ENCODE data around the gene TENT4B. TPM values are rescaled to one million over a fixed set of nuclear protein-coding genes. Genes with fewer than 3 reads are reported as not detected.

The TENT4B gene
- total RNA-seq, 2 experiments from 2014 or later, result 5.8 to 8.8 TPM

- no peaks in the 10 kb centered on the region for H3K9me2 ChIP-seq (ENCODE audit: insufficient read depth, low read length)
- TF ChIP-seq CTCF (conservative IDR thresholded peaks at IDR 0.05; ENCODE audit: low read length), result peak; percentile 53
- TF ChIP-seq EZH2phosphoT487 (IDR thresholded peaks at IDR 0.05; ENCODE audit: borderline replicate concordance, low read depth, low read length), result no peak
- no peaks in the 10 kb centered on the region for H4K20me1 ChIP-seq (ENCODE audit: insufficient read depth, low read length)
- no TSS peak for BruUV-seq (replicated peaks)
- H3K4me1 ChIP-seq (ENCODE audit: insufficient read depth, low read length, poor library complexity, severe bottlenecking), result no peaks in the 10 kb centered on the region
- H3K4me3 ChIP-seq (ENCODE audit: low read depth, low read length, poor library complexity, severe bottlenecking), result no peak overlapping the region
- no peaks in the 10 kb centered on the region for H3K79me2 ChIP-seq (ENCODE audit: insufficient read depth, low read depth, low read length)
- H3K9me3 ChIP-seq (ENCODE audit: low read length), result no peaks in the 10 kb centered on the region
- ChIA-PET POLR2A (interaction anchor here (0.6 to 1.0 kb wide), 2 partner anchors 75 to 119 kb away, joined by 3 read pairs; no protein-coding TSS in a partner anchor), CTCF (ENCODE audit: unreplicated experiment) (no interaction called here)
- H3K4me2 ChIP-seq (ENCODE audit: low read length), result no peak overlapping the region
- intact Hi-C loops (cut with micrococcal nuclease; ENCODE audit: unreplicated experiment), result no loop called here
- H2AFZ ChIP-seq (ENCODE audit: low read length), result no peak overlapping the region
- H3K36me3 ChIP-seq (ENCODE audit: insufficient read depth, low read length), result no peaks in the 10 kb centered on the region
- DNase-seq (ENCODE audit: low spot score), result no peak
- H3K27ac ChIP-seq (ENCODE audit: low read depth, low read length, poor library complexity, severe bottlenecking), result no peak overlapping the region
Observed at GRCh38 chr16:50136399-50136798, 16.7 kb upstream of the TENT4B start.

DNA sequence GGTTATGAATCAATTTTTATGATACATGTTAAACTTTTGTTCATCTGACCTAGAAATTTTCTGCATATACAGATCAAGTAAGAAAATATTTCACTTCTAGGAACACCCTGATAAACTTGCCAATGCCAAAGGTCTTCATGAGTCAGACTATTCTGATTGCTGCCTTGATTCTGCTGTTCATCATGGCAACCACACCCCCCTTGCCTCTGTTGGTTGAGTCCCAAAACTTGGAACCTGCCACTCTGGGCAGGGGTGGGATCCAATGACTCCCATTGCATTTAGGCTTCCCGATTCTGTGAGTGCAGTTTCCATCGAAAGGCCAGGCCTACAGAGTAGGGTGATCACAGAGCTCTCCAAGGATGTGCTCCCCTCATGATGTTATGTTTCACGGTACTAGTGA lies 15.8 kb upstream of the TENT4B start:
- intact Hi-C loops (cut with micrococcal nuclease; ENCODE audit: unreplicated experiment), result no loop called here
- H2AFZ ChIP-seq (ENCODE audit: low read length), result no peak overlapping the region

More for the DNA sequence above, 15.8 kb upstream of the TENT4B start:
- no peaks in the 10 kb centered on the region for H3K79me2 ChIP-seq (ENCODE audit: insufficient read depth, low read depth, low read length)
- DNase-seq (ENCODE audit: low spot score), result no peak
- no peak overlapping the region for H3K4me2 ChIP-seq (ENCODE audit: low read length)
- H3K4me1 ChIP-seq (ENCODE audit: insufficient read depth, low read length, poor library complexity, severe bottlenecking), result no peaks in the 10 kb centered on the region
- H3K36me3 ChIP-seq (ENCODE audit: insufficient read depth, low read length), result no peaks in the 10 kb centered on the region
- ChIA-PET CTCF (ENCODE audit: unreplicated experiment) (no interaction called here), POLR2A (no interaction called here)
- no peak overlapping the region for H3K27ac ChIP-seq (ENCODE audit: low read depth, low read length, poor library complexity, severe bottlenecking)
- TF ChIP-seq CTCF (conservative IDR thresholded peaks at IDR 0.05; ENCODE audit: low read length) (no peak), EZH2phosphoT487 (IDR thresholded peaks at IDR 0.05; ENCODE audit: borderline replicate concordance, low read depth, low read length) (no peak)
- no peak overlapping the region for H3K4me3 ChIP-seq (ENCODE audit: low read depth, low read length, poor library complexity, severe bottlenecking)
- BruUV-seq (replicated peaks), result no TSS peak
- H4K20me1 ChIP-seq (ENCODE audit: insufficient read depth, low read length), result no peaks in the 10 kb centered on the region
- H3K9me3 ChIP-seq (ENCODE audit: low read length), result no peaks in the 10 kb centered on the region
- H3K9me2 ChIP-seq (ENCODE audit: insufficient read depth, low read length), result no peaks in the 10 kb centered on the region
